WERI-Rb-1 (cell line): ENCODE measurements around the gene SERTAD1.
A peak's percentile ranks its signal among the peaks of the same experiment; 100 is the strongest.

ENCODE experiments used
- DNase-seq: peaks from one replicate; pipeline ENCODE4 v3.0.0-alpha.2; 2020
- H3K27ac ChIP-seq: fragments of 250-450 bp; sonication (Bioruptor Pico); 2 replicates; pipeline ENCODE4 v1.5.1; 2020; ENCODE audit warnings: mild to moderate bottlenecking, moderate library complexity
- H3K27me3 ChIP-seq: fragments of 250-450 bp; sonication (Bioruptor Pico); 2 replicates; pipeline ENCODE4 v1.5.1; 2021; ENCODE audit warnings: mild to moderate bottlenecking, low read depth, moderate library complexity; ENCODE audit not compliant: insufficient read depth, severe bottlenecking
- H3K36me3 ChIP-seq: fragments of 250-450 bp; sonication (Bioruptor Pico); 2 replicates; pipeline ENCODE4 v1.5.1; 2020; ENCODE audit warnings: mild to moderate bottlenecking, moderate library complexity
- H3K4me3 ChIP-seq: 2 replicates; pipeline ENCODE4 v1.5.1; 2011; ENCODE audit warnings: low read depth, mild to moderate bottlenecking, control low read depth, low read length
- H3K9me3 ChIP-seq: fragments of 250-450 bp; sonication (Bioruptor Pico); 2 replicates; pipeline ENCODE4 v1.5.1; 2021; ENCODE audit warnings: mild to moderate bottlenecking, moderate library complexity; ENCODE audit not compliant: severe bottlenecking
- TF ChIP-seq, protein P1 (sequence below): IDR thresholded peaks from 2 replicates; pipeline ENCODE4 v1.5.1; 2011; ENCODE audit warnings: low read depth, mild to moderate bottlenecking, control low read depth, inconsistent platforms, low read length

SERTAD1 gene

GRCh38 chr19:40395956-40396355 is 29.8 kb downstream of the SERTAD1 start:
- no peak for DNase-seq
- no peaks in the 10 kb centered on the region for H3K27me3 ChIP-seq
- TF ChIP-seq, protein P1, sequence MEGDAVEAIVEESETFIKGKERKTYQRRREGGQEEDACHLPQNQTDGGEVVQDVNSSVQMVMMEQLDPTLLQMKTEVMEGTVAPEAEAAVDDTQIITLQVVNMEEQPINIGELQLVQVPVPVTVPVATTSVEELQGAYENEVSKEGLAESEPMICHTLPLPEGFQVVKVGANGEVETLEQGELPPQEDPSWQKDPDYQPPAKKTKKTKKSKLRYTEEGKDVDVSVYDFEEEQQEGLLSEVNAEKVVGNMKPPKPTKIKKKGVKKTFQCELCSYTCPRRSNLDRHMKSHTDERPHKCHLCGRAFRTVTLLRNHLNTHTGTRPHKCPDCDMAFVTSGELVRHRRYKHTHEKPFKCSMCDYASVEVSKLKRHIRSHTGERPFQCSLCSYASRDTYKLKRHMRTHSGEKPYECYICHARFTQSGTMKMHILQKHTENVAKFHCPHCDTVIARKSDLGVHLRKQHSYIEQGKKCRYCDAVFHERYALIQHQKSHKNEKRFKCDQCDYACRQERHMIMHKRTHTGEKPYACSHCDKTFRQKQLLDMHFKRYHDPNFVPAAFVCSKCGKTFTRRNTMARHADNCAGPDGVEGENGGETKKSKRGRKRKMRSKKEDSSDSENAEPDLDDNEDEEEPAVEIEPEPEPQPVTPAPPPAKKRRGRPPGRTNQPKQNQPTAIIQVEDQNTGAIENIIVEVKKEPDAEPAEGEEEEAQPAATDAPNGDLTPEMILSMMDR = no peak
- H3K4me3 ChIP-seq = no peak overlapping the region
- no peak overlapping the region for H3K27ac ChIP-seq
- H3K36me3 ChIP-seq = no peaks in the 10 kb centered on the region
- no peaks in the 10 kb centered on the region for H3K9me3 ChIP-seq

GRCh38 chr19:40394816-40395210 is 31.0 kb downstream of the SERTAD1 start:
- no peak overlapping the region for H3K27ac ChIP-seq

GRCh38 chr19:40393894-40394815 is 31.6 kb downstream of the SERTAD1 start:
- TF ChIP-seq, protein P1 = no peak
- Histone ChIP-seq H3K27me3 (no peaks in the 10 kb centered on the region), H3K9me3 (no peaks in the 10 kb centered on the region), H3K27ac (no peak overlapping the region), H3K4me3 (no peak overlapping the region), H3K36me3 (no peaks in the 10 kb centered on the region)
- no peak for DNase-seq

More at GRCh38 chr19:40394816-40395210, 31.0 kb downstream of the SERTAD1 start:
- Histone ChIP-seq H3K27me3 (no peaks in the 10 kb centered on the region), H3K36me3 (no peaks in the 10 kb centered on the region), H3K4me3 (no peak overlapping the region), H3K9me3 (no peaks in the 10 kb centered on the region)
- TF ChIP-seq, protein P1 = no peak
- peak; percentile 30 for DNase-seq

GRCh38 chr19:40392894-40393517 is 32.8 kb downstream of the SERTAD1 start:
- H3K36me3 ChIP-seq = no peaks in the 10 kb centered on the region
- H3K4me3 ChIP-seq = no peak overlapping the region
- no peaks in the 10 kb centered on the region for H3K27me3 ChIP-seq
- H3K9me3 ChIP-seq = no peaks in the 10 kb centered on the region
- DNase-seq = no peak
- H3K27ac ChIP-seq = no peak overlapping the region
- TF ChIP-seq, protein P1 = no peak

DNA sequence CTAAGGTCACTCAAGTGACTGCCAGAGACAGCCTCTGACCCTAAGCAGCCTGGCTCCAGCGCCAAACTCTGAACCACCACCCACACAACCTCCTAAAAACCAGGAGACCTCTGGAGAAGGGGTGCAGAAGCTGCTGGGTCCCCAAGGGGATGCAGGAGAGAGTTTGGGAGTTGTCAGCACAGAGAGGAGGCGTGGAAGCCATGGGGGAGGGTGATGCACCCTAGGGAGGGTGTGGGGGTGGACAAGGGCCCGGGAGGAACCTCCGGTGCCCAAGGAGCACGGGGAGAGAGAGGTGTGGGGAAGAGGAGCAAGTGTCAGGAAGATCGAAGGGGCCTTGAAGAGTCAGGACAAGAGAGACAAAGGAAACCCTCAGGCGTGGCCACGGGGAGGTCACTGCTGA is 33.7 kb downstream of the SERTAD1 start:
- TF ChIP-seq, protein P1 = no peak
- H3K9me3 ChIP-seq = no peaks in the 10 kb centered on the region

More for the DNA sequence above, 33.7 kb downstream of the SERTAD1 start:
- H3K36me3 ChIP-seq = no peaks in the 10 kb centered on the region
- no peak for DNase-seq
- H3K27me3 ChIP-seq = no peaks in the 10 kb centered on the region
- H3K27ac ChIP-seq = no peak overlapping the region
- no peak overlapping the region for H3K4me3 ChIP-seq
